ENCODE results near the gene SLC26A11.

DNA sequence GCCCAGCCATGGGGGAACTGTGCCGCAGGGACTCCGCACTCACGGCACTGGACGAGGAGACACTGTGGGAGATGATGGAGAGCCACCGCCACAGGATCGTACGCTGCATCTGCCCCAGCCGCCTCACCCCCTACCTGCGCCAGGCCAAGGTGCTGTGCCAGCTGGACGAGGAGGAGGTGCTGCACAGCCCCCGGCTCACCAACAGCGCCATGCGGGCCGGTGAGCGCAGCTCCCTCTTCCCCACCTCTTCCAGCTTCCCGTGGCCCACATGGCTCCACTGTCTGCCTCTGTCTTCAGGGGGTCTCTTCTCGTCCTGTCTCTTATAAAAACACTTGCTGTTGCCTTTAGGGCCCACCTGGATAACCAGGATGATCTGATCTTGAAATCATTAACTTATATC is 38.8 kb upstream of the SLC26A11 start:
- TF ChIP-seq, protein P1, sequence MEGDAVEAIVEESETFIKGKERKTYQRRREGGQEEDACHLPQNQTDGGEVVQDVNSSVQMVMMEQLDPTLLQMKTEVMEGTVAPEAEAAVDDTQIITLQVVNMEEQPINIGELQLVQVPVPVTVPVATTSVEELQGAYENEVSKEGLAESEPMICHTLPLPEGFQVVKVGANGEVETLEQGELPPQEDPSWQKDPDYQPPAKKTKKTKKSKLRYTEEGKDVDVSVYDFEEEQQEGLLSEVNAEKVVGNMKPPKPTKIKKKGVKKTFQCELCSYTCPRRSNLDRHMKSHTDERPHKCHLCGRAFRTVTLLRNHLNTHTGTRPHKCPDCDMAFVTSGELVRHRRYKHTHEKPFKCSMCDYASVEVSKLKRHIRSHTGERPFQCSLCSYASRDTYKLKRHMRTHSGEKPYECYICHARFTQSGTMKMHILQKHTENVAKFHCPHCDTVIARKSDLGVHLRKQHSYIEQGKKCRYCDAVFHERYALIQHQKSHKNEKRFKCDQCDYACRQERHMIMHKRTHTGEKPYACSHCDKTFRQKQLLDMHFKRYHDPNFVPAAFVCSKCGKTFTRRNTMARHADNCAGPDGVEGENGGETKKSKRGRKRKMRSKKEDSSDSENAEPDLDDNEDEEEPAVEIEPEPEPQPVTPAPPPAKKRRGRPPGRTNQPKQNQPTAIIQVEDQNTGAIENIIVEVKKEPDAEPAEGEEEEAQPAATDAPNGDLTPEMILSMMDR (conservative IDR thresholded peaks at IDR 0.05 in 1 of 2, IDR thresholded peaks at IDR 0.05 in 1 of 2; ENCODE audit: extremely low read depth in 1 of 2, insufficient read depth in 1 of 2, low read depth in 1 of 2, low read length in 2 of 2): no peak
- TF ChIP-seq EZH2 (IDR thresholded peaks at IDR 0.05; ENCODE audit: borderline replicate concordance, low read length): no peak
